ENCODE data around the gene SYNDIG1. TPM values are rescaled to one million over a fixed set of nuclear protein-coding genes. Genes with fewer than 3 reads are reported as not detected.

Gene SYNDIG1
- total RNA-seq, 6 donors from 2014 or later: 0.30 to 0.37 (median 0.34) TPM; not detected in 3

GRCh38 chr20:24473435-24474223 lies 4.2 kb downstream of the SYNDIG1 start:
- ATAC-seq (ENCODE audit: low FRiP score in 2 of 2): no peak

GRCh38 chr20:24477831-24478547 lies 8.6 kb downstream of the SYNDIG1 start:
- DNase-seq (no peak), ATAC-seq (ENCODE audit: low FRiP score in 2 of 2) (peak; percentile 11 to 27)
- H3K27ac ChIP-seq: no peak overlapping the region
- no peak for TF ChIP-seq POLR2AphosphoS5 (IDR thresholded peaks at IDR 0.05)
- TF ChIP-seq CTCF (IDR thresholded peaks at IDR 0.05): no peak
- TF ChIP-seq EP300 (IDR thresholded peaks at IDR 0.05): no peak
- TF ChIP-seq POLR2A (IDR thresholded peaks at IDR 0.05): no peak
- no peaks in the 10 kb centered on the region for H3K27me3 ChIP-seq
- WGBS, 2 donors: 72 to 76% methylated on average over 11 of the region's 11 CpGs
- no peak overlapping the region for H3K4me3 ChIP-seq
- no peaks in the 10 kb centered on the region for H3K9me3 ChIP-seq
- no peaks in the 10 kb centered on the region for H3K4me1 ChIP-seq
- H3K36me3 ChIP-seq: no peaks in the 10 kb centered on the region

More at GRCh38 chr20:24473435-24474223, 4.2 kb downstream of the SYNDIG1 start:
- Histone ChIP-seq H3K27me3 (peaks cover 0 to 27% (median 11%) of the 10 kb centered on the region in 4 donors), H3K4me3 (no peak overlapping the region), H3K9me3 (no peaks in the 10 kb centered on the region), H3K27ac (no peak overlapping the region), H3K36me3 (no peaks in the 10 kb centered on the region), H3K4me1 (peaks cover 3 to 28% (median 11%) of the 10 kb centered on the region in 4 donors)
- 74 to 88% methylated on average over 6 to 7 of the region's 7 CpGs for WGBS, 2 donors
- DNase-seq: no peak
- TF ChIP-seq EP300 (IDR thresholded peaks at IDR 0.05) (no peak), POLR2AphosphoS5 (IDR thresholded peaks at IDR 0.05) (no peak), POLR2A (IDR thresholded peaks at IDR 0.05) (no peak), CTCF (IDR thresholded peaks at IDR 0.05) (no peak)

GRCh38 chr20:24478584-24478983 lies 9.2 kb downstream of the SYNDIG1 start:
- Histone ChIP-seq H3K9me3 (no peaks in the 10 kb centered on the region), H3K27ac (no peak overlapping the region), H3K36me3 (no peaks in the 10 kb centered on the region), H3K4me3 (no peak overlapping the region), H3K27me3 (no peaks in the 10 kb centered on the region), H3K4me1 (no peaks in the 10 kb centered on the region)
- TF ChIP-seq POLR2A (IDR thresholded peaks at IDR 0.05) (no peak), EP300 (IDR thresholded peaks at IDR 0.05) (no peak), POLR2AphosphoS5 (IDR thresholded peaks at IDR 0.05) (no peak), CTCF (IDR thresholded peaks at IDR 0.05) (no peak)
- 83 to 88% methylated on average over 7 of the region's 7 CpGs for WGBS, 2 donors
- ATAC-seq (ENCODE audit: low FRiP score in 2 of 2): no peak
- DNase-seq: no peak

- Histone ChIP-seq H3K4me1 (no peaks in the 10 kb centered on the region), H3K9me3 (no peaks in the 10 kb centered on the region), H3K27ac (no peak overlapping the region), H3K4me3 (no peak overlapping the region), H3K36me3 (no peaks in the 10 kb centered on the region), H3K27me3 (no peaks in the 10 kb centered on the region)
- no peak for DNase-seq
- TF ChIP-seq CTCF (IDR thresholded peaks at IDR 0.05) (no peak), POLR2AphosphoS5 (IDR thresholded peaks at IDR 0.05) (no peak), POLR2A (IDR thresholded peaks at IDR 0.05) (no peak), EP300 (IDR thresholded peaks at IDR 0.05) (no peak)
- no peak for ATAC-seq (ENCODE audit: low FRiP score in 2 of 2)
- 85 to 100% methylated on average over 4 of the region's 4 CpGs for WGBS, 2 donors
These were observed 9.7 kb downstream of the SYNDIG1 start for GRCh38 chr20:24479106-24479505.
